A673 (cell line): ENCODE measurements around the gene TRIM49D1. TPM values are rescaled to one million over a fixed set of nuclear protein-coding genes. Genes with fewer than 3 reads are reported as not detected.
"Not testable (repeated sequence)": the region's sequence is repeated elsewhere in the genome, so short reads cannot be mapped to it uniquely, and the experiment has no call there.

Experiments
- Bru-seq: library from RNA; stranded (reverse); fragments of 400-500 nt; gene quantifications from one replicate; lab custom pipeline; 2021; lab: Mats Ljungman, UMichigan
- BruChase-seq, 2 experiments: library from RNA; stranded (reverse); fragments of 400-500 nt; gene quantifications; one replicate each; lab custom pipeline; 2021; lab: Mats Ljungman, UMichigan
- BruUV-seq: library from RNA; stranded (reverse); fragments of 400-500 nt; replicated peaks from 2 replicates; lab custom pipeline; 2021; lab: Mats Ljungman, UMichigan
- CTCF ChIA-PET: fragments of 300-600 bp; sonication (Branson Sonifier 250); formaldehyde crosslinking; loops from one replicate; lab custom pipeline; 2022; ENCODE audit warnings: antibody characterized with exemption; lab: Charles Lee
- POLR2A ChIA-PET: fragments of 300-600 bp; sonication (Branson Sonifier 250); formaldehyde crosslinking; loops from one replicate; lab custom pipeline; 2022; ENCODE audit warnings: antibody characterized with exemption; ENCODE audit not compliant: low non-redundant PET; lab: Charles Lee
- DNase-seq: peaks from one replicate; pipeline ENCODE4 v3.0.0-alpha.2; 2015; ENCODE audit warnings: low spot score
- H3K27ac ChIP-seq: fragments of 200-600 bp; sonication (generic); 2 replicates; pipeline ENCODE4 v1.5.1; 2016; ENCODE audit warnings: mixed run types, low read depth, mild to moderate bottlenecking, mixed read lengths, antibody characterized with exemption, low read length; ENCODE audit not compliant: poor library complexity, severe bottlenecking
- H3K27me3 ChIP-seq: fragments of 200-600 bp; sonication (generic); replicated peaks from 2 replicates; pipeline ENCODE4 v1.6.1; 2017; ENCODE audit warnings: mixed run types, low read depth, mild to moderate bottlenecking, mixed read lengths, antibody characterized with exemption, low read length; ENCODE audit not compliant: insufficient read depth, poor library complexity
- H3K36me3 ChIP-seq: fragments of 200-600 bp; sonication (generic); 2 replicates; pipeline ENCODE4 v1.6.1; 2016; ENCODE audit warnings: mixed run types, mild to moderate bottlenecking, mixed read lengths, antibody characterized with exemption, low read length; ENCODE audit not compliant: insufficient read depth, poor library complexity, severe bottlenecking
- H3K4me1 ChIP-seq: fragments of 200-600 bp; sonication (generic); 2 replicates; pipeline ENCODE4 v1.6.1; 2017; ENCODE audit warnings: mixed run types, mild to moderate bottlenecking, mixed read lengths, antibody characterized with exemption, low read length; ENCODE audit not compliant: insufficient read depth, poor library complexity, severe bottlenecking
- H3K4me3 ChIP-seq: fragments of 200-600 bp; sonication (generic); 2 replicates; pipeline ENCODE4 v1.5.1; 2016; ENCODE audit warnings: low read depth, mixed run types, mild to moderate bottlenecking, mixed read lengths, low read length; ENCODE audit not compliant: poor library complexity, severe bottlenecking
- H3K9me3 ChIP-seq: fragments of 200-600 bp; sonication (generic); 2 replicates; pipeline ENCODE4 v1.6.1; 2016; ENCODE audit warnings: mixed run types, low read depth, mild to moderate bottlenecking, mixed read lengths, antibody characterized with exemption, low read length; ENCODE audit not compliant: poor library complexity, severe bottlenecking
- EZH2 ChIP-seq: fragments of 200-600 bp; sonication (generic); IDR thresholded peaks from 2 replicates; pipeline ENCODE4 v1.6.1; 2017; ENCODE audit warnings: borderline replicate concordance, low read depth, mild to moderate bottlenecking, mixed read lengths, antibody characterized with exemption, low read length; ENCODE audit not compliant: poor library complexity, severe bottlenecking
- intact Hi-C: fragments of 100-400 bp; cut with micrococcal nuclease; formaldehyde crosslinking; loops from one replicate; pipeline ENCODE4 v1.10.0; 2022; ENCODE audit not compliant: unreplicated experiment
- long read RNA-seq: library from polyadenylated mRNA; stranded (forward); transcript quantifications from one replicate; pipeline ENCODE4 v2.0.0, GENCODE V29; 2022
- total RNA-seq: library from RNA; stranded (reverse); gene quantifications from 2 replicates; pipeline ENCODE4 v1.2.3, GENCODE V29; 2021
- TF ChIP-seq, protein P1 (sequence below): fragments of 300-800, 200-600 bp; sonication (generic); conservative IDR thresholded peaks from 2 replicates; pipeline ENCODE4 v1.5.1; 2017; ENCODE audit warnings: low read depth, mild to moderate bottlenecking, antibody characterized with exemption, low read length, moderate library complexity, mixed read lengths

Gene TRIM49D1, protein sequence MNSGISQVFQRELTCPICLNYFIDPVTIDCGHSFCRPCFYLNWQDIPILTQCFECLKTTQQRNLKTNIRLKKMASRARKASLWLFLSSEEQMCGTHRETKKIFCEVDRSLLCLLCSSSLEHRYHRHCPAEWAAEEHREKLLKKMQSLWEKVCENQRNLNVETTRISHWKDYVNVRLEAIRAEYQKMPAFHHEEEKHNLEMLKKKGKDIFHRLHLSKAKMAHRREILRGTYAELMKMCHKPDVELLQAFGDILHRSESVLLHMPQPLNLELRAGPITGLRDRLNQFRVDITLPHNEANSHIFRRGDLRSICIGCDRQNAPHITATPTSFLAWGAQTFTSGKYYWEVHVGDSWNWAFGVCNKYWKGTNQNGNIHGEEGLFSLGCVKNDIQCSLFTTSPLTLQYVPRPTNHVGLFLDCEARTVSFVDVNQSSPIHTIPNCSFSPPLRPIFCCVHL
- total RNA-seq, result not detected in 2 replicates
- not detected for Bru-seq, nascent RNA
- BruChase-seq, experiment 1, labeled RNA remaining after a 2-hour chase, result not detected
- BruChase-seq, experiment 2, labeled RNA remaining after a 6-hour chase, result not detected
- long read RNA-seq, result 0 reads

DNA sequence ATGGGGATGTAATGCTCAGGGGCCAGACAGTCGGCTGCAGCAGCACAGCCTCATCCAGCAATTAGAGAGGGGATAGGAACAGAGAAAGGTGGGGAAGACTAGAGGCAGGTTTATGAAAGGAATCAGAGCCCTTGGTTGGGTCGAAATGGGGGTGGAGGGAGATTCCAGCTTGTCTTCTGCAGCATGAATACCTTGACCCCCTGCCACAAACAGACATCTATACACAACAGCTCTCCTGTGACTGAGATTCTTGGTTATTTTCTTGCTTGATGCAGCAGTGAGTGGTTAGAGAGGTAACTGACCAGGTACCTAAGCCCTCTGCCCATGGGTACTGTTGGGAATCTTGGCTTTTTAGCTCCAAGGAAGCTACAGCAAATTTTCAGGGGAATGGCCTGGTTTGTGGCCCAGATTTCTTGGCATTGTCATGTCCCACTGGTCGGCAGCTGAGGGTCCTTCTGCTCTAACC lies at the start of gene TRIM49D1:
TRIM49D1 (minus strand) TSS at position 51 of the 466 bp plus-strand sequence. CDS start 4,535 bp downstream, outside the sequence.
- BruUV-seq, result no TSS peak
- no peaks in the 10 kb centered on the region for H3K27me3 ChIP-seq
- intact Hi-C loops, result no loop called here
- no peaks in the 10 kb centered on the region for H3K36me3 ChIP-seq
- H3K4me1 ChIP-seq, result no peaks in the 10 kb centered on the region
- no peak within 1 kb of the TSS for H3K4me3 ChIP-seq
- POLR2A ChIA-PET, result no interaction called here
- H3K9me3 ChIP-seq, result no peaks in the 10 kb centered on the region
- CTCF ChIA-PET, result no interaction called here
- no peak for TF ChIP-seq EZH2
- TF ChIP-seq, protein P1, sequence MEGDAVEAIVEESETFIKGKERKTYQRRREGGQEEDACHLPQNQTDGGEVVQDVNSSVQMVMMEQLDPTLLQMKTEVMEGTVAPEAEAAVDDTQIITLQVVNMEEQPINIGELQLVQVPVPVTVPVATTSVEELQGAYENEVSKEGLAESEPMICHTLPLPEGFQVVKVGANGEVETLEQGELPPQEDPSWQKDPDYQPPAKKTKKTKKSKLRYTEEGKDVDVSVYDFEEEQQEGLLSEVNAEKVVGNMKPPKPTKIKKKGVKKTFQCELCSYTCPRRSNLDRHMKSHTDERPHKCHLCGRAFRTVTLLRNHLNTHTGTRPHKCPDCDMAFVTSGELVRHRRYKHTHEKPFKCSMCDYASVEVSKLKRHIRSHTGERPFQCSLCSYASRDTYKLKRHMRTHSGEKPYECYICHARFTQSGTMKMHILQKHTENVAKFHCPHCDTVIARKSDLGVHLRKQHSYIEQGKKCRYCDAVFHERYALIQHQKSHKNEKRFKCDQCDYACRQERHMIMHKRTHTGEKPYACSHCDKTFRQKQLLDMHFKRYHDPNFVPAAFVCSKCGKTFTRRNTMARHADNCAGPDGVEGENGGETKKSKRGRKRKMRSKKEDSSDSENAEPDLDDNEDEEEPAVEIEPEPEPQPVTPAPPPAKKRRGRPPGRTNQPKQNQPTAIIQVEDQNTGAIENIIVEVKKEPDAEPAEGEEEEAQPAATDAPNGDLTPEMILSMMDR, result no peak
- H3K27ac ChIP-seq, result no peak within 1 kb of the TSS
- no peak for DNase-seq

DNA sequence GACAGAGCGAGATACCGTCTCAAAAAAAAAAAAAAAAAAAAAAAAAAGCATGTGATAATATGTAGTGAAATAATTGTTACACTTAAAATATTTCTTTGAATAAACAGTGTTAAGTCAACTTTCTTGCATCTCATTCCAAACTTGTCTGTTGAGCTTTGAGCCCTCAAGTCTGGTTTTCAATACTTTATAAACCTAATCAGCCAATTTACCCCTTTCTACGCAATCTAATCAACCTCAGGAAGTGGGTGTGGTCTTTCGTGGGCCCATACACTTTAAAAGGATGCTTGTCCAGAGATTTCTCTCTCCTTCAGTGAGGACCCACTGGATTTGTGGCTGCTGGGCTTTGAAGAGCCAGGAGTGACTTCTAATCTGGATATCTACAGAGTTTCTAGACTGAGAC lies 43.7 kb upstream of the TRIM49D1 start, which contains the start of gene TRIM64:
TRIM64 (plus strand) TSS at position 301 of the 400 bp plus-strand sequence. CDS start 2,467 bp downstream, outside the sequence.
- H3K27ac ChIP-seq, H3K4me1 ChIP-seq, DNase-seq, H3K4me3 ChIP-seq, H3K27me3 ChIP-seq, BruUV-seq, POLR2A ChIA-PET, intact Hi-C loops, CTCF ChIA-PET, H3K9me3 ChIP-seq, H3K36me3 ChIP-seq: not testable (repeated sequence)

DNA sequence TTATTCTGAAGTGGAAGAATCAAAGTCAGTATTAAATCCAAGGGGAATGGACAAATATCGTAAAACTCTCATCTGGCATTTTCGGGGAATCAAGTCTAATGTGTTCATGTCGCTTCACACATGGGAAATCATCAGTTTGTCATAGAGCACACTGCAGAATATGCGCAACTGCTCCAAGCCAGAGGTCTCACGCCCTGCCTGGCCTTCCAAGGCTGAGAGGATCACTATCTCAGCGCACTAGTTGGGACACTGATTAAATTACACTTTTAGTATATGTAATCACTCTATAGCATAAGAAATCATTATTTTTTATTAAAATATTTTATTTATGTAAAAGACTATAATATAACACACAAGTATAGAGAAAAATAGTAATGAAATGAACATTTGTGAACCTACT lies 38.8 kb upstream of the TRIM49D1 start:
- BruUV-seq, H3K9me3 ChIP-seq, intact Hi-C loops, DNase-seq, H3K27ac ChIP-seq, CTCF ChIA-PET, H3K27me3 ChIP-seq, H3K4me3 ChIP-seq, H3K4me1 ChIP-seq, POLR2A ChIA-PET, H3K36me3 ChIP-seq: not testable (repeated sequence)

DNA sequence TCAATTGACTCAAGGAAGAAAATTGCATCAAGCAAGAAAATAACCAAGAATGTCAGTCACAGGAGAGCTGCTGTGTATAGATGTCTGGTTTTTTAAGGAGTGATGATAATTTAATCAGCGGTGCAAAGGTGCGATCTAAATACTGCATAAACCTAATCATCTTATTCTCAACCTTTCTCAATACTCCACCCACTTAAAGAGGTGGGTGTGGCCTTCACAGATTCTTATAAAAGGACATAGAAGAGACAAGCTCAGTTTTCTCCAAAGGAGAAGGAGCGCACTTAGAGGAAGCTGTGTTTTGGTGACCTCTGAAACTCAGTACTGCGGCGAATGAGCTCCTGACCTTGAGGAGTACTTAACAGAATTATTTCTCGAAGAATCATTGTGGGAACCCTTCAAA lies 1.7 kb upstream of the TRIM49D1 start, which contains the start of gene TRIM49D2:
TRIM49D2 (plus strand) TSS at position 301 of the 400 bp plus-strand sequence. CDS start 2,698 bp downstream, outside the sequence.
- H3K36me3 ChIP-seq, DNase-seq, H3K4me3 ChIP-seq, H3K9me3 ChIP-seq, intact Hi-C loops, POLR2A ChIA-PET, H3K27me3 ChIP-seq, CTCF ChIA-PET, H3K4me1 ChIP-seq, BruUV-seq, H3K27ac ChIP-seq: not testable (repeated sequence)

DNA sequence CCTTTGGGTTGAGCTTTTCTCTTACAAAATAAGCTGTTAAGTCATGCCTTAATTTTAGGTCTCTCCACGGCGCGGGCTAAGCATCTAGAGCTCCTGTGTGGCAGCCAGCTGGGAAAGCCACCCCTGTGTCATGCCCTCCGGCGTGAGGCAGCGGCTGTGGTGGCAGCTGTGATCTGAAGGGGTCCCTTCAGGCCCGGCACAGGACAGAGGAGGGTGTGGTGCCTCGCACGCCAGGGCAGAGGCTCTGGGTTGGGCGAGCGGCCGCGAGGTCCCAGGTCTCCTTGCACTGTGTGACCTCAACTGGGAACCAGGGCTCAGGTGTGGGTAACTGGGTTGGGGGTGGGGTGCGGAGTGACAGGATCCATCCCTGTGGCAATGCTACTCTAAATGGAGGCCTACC lies 21.2 kb downstream of the TRIM49D1 start:
- H3K27ac ChIP-seq, H3K4me1 ChIP-seq, DNase-seq, POLR2A ChIA-PET, BruUV-seq, intact Hi-C loops, H3K4me3 ChIP-seq, CTCF ChIA-PET, H3K36me3 ChIP-seq, H3K27me3 ChIP-seq, H3K9me3 ChIP-seq: not testable (repeated sequence)

DNA sequence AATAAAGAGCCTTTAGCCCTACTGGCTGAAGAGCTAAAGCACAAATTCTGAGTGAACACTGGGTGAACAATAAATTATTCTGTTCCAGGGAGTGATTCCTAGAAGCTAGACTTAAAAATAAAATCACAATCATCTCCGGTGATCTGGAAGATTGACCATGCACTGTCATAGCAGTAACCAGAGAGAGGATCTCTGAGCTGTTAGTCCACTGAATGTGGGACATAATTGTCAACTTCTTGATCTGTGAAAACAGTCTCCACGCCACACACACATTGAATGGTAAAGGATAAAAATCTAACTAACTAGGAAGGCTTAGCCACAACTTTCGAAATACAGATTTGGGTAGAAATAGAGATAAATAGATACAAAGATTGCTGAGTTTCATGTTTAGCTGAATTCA lies 28.8 kb downstream of the TRIM49D1 start:
- H3K36me3 ChIP-seq, H3K4me1 ChIP-seq, POLR2A ChIA-PET, H3K27ac ChIP-seq, H3K9me3 ChIP-seq, BruUV-seq, H3K27me3 ChIP-seq, DNase-seq, CTCF ChIA-PET, H3K4me3 ChIP-seq, intact Hi-C loops: not testable (repeated sequence)
